Measurements from ENCODE around the gene NFYA. TPM values are rescaled to one million over a fixed set of nuclear protein-coding genes. Genes with fewer than 3 reads are reported as not detected.

Gene NFYA
- total RNA-seq, 1 experiment from 2014 or later: 28.7 TPM

DNA sequence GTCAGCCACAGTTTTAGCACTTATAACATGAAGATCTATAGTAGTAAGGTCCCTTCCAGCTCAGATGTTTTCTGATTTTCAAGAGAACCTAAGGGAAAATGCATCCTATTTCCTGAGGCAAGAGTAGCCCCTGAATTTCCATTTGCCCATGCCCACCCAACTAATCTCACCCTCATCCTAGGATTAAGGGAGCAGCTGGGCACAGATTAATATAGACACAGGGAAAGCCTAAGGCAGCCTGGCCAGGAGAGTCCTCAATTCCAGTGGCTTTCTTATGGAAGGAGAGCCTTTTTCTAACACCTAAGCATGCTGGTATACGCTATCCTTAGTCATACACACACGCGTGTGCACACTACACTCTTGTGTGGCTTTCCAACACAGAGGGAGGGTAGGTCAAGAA lies 18.3 kb upstream of the NFYA start:
- DNase-seq (ENCODE audit: low read depth, low spot score) (no peak), ATAC-seq (no peak)
- H4K20me1 ChIP-seq (ENCODE audit: insufficient read depth): no peaks in the 10 kb centered on the region
- no peak overlapping the region for H3K4me2 ChIP-seq (ENCODE audit: low read length)
- H3K9ac ChIP-seq (ENCODE audit: low read length): no peak overlapping the region
- no peak for TF ChIP-seq CEBPB (IDR thresholded peaks at IDR 0.05; ENCODE audit: low read depth)
- no peak for TF ChIP-seq SP1 (IDR thresholded peaks at IDR 0.05; ENCODE audit: low read depth)
- TF ChIP-seq CTCF (IDR thresholded peaks at IDR 0.05 in 2 of 3, conservative IDR thresholded peaks at IDR 0.05 in 1 of 3; ENCODE audit: borderline replicate concordance in 1 of 3, insufficient read depth in 1 of 3, low read depth in 2 of 3, low read length in 2 of 3): no peak
- TF ChIP-seq RAD21 (IDR thresholded peaks at IDR 0.05; ENCODE audit: low read depth): no peak
- TF ChIP-seq POLR2AphosphoS5 (IDR thresholded peaks at IDR 0.05; ENCODE audit: low read depth, low read length): no peak
- TF ChIP-seq, protein P1, sequence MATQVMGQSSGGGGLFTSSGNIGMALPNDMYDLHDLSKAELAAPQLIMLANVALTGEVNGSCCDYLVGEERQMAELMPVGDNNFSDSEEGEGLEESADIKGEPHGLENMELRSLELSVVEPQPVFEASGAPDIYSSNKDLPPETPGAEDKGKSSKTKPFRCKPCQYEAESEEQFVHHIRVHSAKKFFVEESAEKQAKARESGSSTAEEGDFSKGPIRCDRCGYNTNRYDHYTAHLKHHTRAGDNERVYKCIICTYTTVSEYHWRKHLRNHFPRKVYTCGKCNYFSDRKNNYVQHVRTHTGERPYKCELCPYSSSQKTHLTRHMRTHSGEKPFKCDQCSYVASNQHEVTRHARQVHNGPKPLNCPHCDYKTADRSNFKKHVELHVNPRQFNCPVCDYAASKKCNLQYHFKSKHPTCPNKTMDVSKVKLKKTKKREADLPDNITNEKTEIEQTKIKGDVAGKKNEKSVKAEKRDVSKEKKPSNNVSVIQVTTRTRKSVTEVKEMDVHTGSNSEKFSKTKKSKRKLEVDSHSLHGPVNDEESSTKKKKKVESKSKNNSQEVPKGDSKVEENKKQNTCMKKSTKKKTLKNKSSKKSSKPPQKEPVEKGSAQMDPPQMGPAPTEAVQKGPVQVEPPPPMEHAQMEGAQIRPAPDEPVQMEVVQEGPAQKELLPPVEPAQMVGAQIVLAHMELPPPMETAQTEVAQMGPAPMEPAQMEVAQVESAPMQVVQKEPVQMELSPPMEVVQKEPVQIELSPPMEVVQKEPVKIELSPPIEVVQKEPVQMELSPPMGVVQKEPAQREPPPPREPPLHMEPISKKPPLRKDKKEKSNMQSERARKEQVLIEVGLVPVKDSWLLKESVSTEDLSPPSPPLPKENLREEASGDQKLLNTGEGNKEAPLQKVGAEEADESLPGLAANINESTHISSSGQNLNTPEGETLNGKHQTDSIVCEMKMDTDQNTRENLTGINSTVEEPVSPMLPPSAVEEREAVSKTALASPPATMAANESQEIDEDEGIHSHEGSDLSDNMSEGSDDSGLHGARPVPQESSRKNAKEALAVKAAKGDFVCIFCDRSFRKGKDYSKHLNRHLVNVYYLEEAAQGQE (IDR thresholded peaks at IDR 0.05; ENCODE audit: low read depth): no peak
- no peak for TF ChIP-seq TCF7L2 (IDR thresholded peaks at IDR 0.05; ENCODE audit: borderline replicate concordance, extremely low read depth, insufficient read depth, insufficient read length)
- no peak for TF ChIP-seq FOSL1 (IDR thresholded peaks at IDR 0.05; ENCODE audit: low read depth)
- RAD21 ChIA-PET (ENCODE audit: low non-redundant PET in 1 of 2, low total read pairs in 2 of 2, uncharacterized antibody in 2 of 2, unreplicated experiment in 2 of 2): no interaction called here
- POLR2A ChIA-PET: no interaction called here
- intact Hi-C loops (cut with micrococcal nuclease): no loop called here
- CTCF ChIA-PET: no interaction called here
- H2AFZ ChIP-seq (ENCODE audit: low read depth, low read length, poor library complexity, severe bottlenecking): no peak overlapping the region
- no peak overlapping the region for H3K27ac ChIP-seq (ENCODE audit: low read depth, low read length)
- no TSS peak for BruUV-seq (replicated peaks)
- no peaks in the 10 kb centered on the region for H3K9me3 ChIP-seq (ENCODE audit: control insufficient read depth in 1 of 2, insufficient read depth in 1 of 2, low read depth in 1 of 2, low read length in 2 of 2)
- H3K4me1 ChIP-seq (ENCODE audit: control insufficient read depth in 1 of 2, insufficient read depth in 2 of 2, low read length in 2 of 2): peaks cover 0 to 10% of the 10 kb centered on the region in 2 experiments; a peak in 1 of 4 replicates
- no peaks in the 10 kb centered on the region for H3K36me3 ChIP-seq (ENCODE audit: control insufficient read depth in 1 of 2, insufficient read depth in 2 of 2, low read length in 2 of 2)
- no peaks in the 10 kb centered on the region for H3K9me2 ChIP-seq (ENCODE audit: insufficient read depth)
- H3K79me2 ChIP-seq (ENCODE audit: insufficient read depth, low read length): no peaks in the 10 kb centered on the region
- H3K27me3 ChIP-seq (ENCODE audit: insufficient read depth, low read length): no peaks in the 10 kb centered on the region
- no peak overlapping the region for H3K4me3 ChIP-seq (replicated peaks in 1 of 2; ENCODE audit: low read depth in 1 of 2, low read length in 2 of 2)

All from HCT116 (cell line).